Retina (tissue), 1 donor: ENCODE measurements around the gene RPTOR.
"Not testable (repeated sequence)": the region's sequence is repeated elsewhere in the genome, so short reads cannot be mapped to it uniquely, and the experiment has no call there.

Experiments used
- DNase-seq: peaks from one replicate; pipeline ENCODE4 v3.0.0-alpha.2; 2016

Gene RPTOR

GRCh38 chr17:80751946-80752581 is 207.4 kb downstream of the RPTOR start:
- DNase-seq, result no peak

- no peak for DNase-seq
Observed at GRCh38 chr17:80753685-80754345, 209.2 kb downstream of the RPTOR start.

- DNase-seq, result no peak
Observed at GRCh38 chr17:80754846-80755245, 210.2 kb downstream of the RPTOR start.

- DNase-seq, result no peak
Observed at GRCh38 chr17:80755650-80756405, 211.2 kb downstream of the RPTOR start.

- DNase-seq, result no peak
Observed at GRCh38 chr17:80758481-80759376, 214.1 kb downstream of the RPTOR start.

GRCh38 chr17:80759377-80759673 is 214.7 kb downstream of the RPTOR start:
- no peak for DNase-seq

- no peak for DNase-seq
Observed at GRCh38 chr17:80760511-80760911, 215.9 kb downstream of the RPTOR start.

GRCh38 chr17:80761110-80761871 is 216.7 kb downstream of the RPTOR start:
- no peak for DNase-seq

- no peak for DNase-seq
Observed at GRCh38 chr17:80762076-80762475, 217.4 kb downstream of the RPTOR start.

- no peak for DNase-seq
Observed at GRCh38 chr17:80763293-80763867, 218.7 kb downstream of the RPTOR start.

- DNase-seq, result not testable (repeated sequence)
Observed at GRCh38 chr17:80764627-80765145, 220.0 kb downstream of the RPTOR start.

- no peak for DNase-seq
Observed at GRCh38 chr17:80765241-80765961, 220.8 kb downstream of the RPTOR start.

- DNase-seq, result no peak
Observed at GRCh38 chr17:80766290-80766855, 221.7 kb downstream of the RPTOR start.

- DNase-seq, result no peak
Observed at GRCh38 chr17:80768389-80768788, 223.8 kb downstream of the RPTOR start.

- no peak for DNase-seq
Observed at GRCh38 chr17:80768936-80769335, 224.3 kb downstream of the RPTOR start.

- no peak for DNase-seq
Observed at GRCh38 chr17:80769516-80769915, 224.9 kb downstream of the RPTOR start.

GRCh38 chr17:80769936-80770625 is 225.4 kb downstream of the RPTOR start:
- no peak for DNase-seq

- no peak for DNase-seq
Observed at GRCh38 chr17:80770881-80771611, 226.4 kb downstream of the RPTOR start.

- DNase-seq, result no peak
Observed at GRCh38 chr17:80771612-80772005, 227.0 kb downstream of the RPTOR start.
